ENCODE results near the gene PCGF2. TPM values are rescaled to one million over a fixed set of nuclear protein-coding genes. Genes with fewer than 3 reads are reported as not detected.

The PCGF2 gene
- total and polyA plus RNA-seq, 2 of the 8 experiments (the other 6 are each of a cell fraction or from before 2014, with no cell fraction given): 42.1 to 93.3 TPM

DNA sequence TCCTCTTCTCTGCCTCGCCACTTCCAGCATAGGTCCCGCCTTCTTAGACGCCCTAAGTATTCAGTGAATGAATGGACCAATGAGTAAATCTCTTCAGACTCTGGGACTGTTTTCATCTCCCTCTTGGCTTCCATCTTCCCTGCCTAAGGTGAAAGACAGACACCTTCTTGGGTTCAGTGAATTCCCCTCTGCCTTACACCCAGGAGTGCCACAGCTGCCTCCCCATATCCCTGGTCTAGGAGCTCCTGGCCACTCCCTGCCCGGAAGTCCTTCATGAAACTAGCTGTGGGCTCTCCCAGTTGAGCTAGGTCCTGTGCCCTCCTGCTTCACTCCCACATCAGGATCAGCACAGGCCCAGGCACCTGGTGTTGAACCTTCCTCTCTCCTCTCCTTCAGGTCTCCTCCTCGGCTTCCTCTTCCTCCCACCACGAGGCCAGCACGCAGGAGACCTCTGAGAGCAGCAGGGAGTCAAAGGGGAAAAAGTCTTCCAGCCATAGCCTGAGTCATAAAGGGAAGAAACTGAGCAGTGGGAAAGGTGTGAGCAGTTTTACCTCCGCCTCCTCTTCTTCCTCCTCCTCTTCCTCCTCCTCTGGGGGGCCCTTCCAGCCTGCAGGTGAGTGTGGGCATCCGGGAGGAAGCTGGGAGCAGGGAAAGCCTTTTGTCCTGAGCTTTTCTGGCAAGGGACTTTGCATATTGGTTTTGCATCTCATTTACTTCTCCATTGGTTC, 32.8 kb downstream of the PCGF2 start (continued):
- TF ChIP-seq CHD1 (IDR thresholded peaks at IDR 0.05; ENCODE audit: low read depth, low read length) (no peak), HDAC6 (IDR thresholded peaks at IDR 0.05; ENCODE audit: low read depth, low read length) (no peak)
